ENCODE data around the gene MEGF9.
A peak's percentile ranks its signal among the peaks of the same experiment; 100 is the strongest.

Gene MEGF9

GRCh38 chr9:120608421-120608820, 105.8 kb downstream of the MEGF9 start:
- H3K4me1 ChIP-seq (ENCODE audit: control insufficient read depth, insufficient read depth, low read length, unreplicated experiment): peaks cover 18% of the 10 kb centered on the region
- no peak overlapping the region for H3K4me3 ChIP-seq (ENCODE audit: low read depth, low read length)
- no peak overlapping the region for H3K27ac ChIP-seq (ENCODE audit: low read depth, low read length)
- no peaks in the 10 kb centered on the region for H3K27me3 ChIP-seq (ENCODE audit: insufficient read depth, low read length)
- H2AFZ ChIP-seq (ENCODE audit: low read length, unreplicated experiment): no peak overlapping the region
- no peaks in the 10 kb centered on the region for H3K36me3 ChIP-seq (ENCODE audit: insufficient read depth, low read length)
- no peaks in the 10 kb centered on the region for H3K79me2 ChIP-seq (ENCODE audit: control insufficient read depth, insufficient read depth, low read length, unreplicated experiment)

- no peak overlapping the region for H2AFZ ChIP-seq (ENCODE audit: low read length, unreplicated experiment)
- no peak overlapping the region for H3K27ac ChIP-seq (ENCODE audit: low read depth, low read length)
- peaks cover 5% of the 10 kb centered on the region for H3K4me1 ChIP-seq (ENCODE audit: control insufficient read depth, insufficient read depth, low read length, unreplicated experiment)
- no peaks in the 10 kb centered on the region for H3K36me3 ChIP-seq (ENCODE audit: insufficient read depth, low read length)
- H3K79me2 ChIP-seq (ENCODE audit: control insufficient read depth, insufficient read depth, low read length, unreplicated experiment): no peaks in the 10 kb centered on the region
- H3K27me3 ChIP-seq (ENCODE audit: insufficient read depth, low read length): no peaks in the 10 kb centered on the region
- no peak overlapping the region for H3K4me3 ChIP-seq (ENCODE audit: low read depth, low read length)
These were observed 110.7 kb downstream of the MEGF9 start for GRCh38 chr9:120603591-120603990.

- Histone ChIP-seq H3K4me3 (ENCODE audit: low read depth, low read length) (no peak overlapping the region), H3K27me3 (ENCODE audit: insufficient read depth, low read length) (no peaks in the 10 kb centered on the region), H3K79me2 (ENCODE audit: control insufficient read depth, insufficient read depth, low read length, unreplicated experiment) (no peaks in the 10 kb centered on the region), H3K4me1 (ENCODE audit: control insufficient read depth, insufficient read depth, low read length, unreplicated experiment) (no peaks in the 10 kb centered on the region), H3K36me3 (ENCODE audit: insufficient read depth, low read length) (no peaks in the 10 kb centered on the region), H2AFZ (ENCODE audit: low read length, unreplicated experiment) (no peak overlapping the region), H3K27ac (ENCODE audit: low read depth, low read length) (no peak overlapping the region)
These were observed 111.3 kb downstream of the MEGF9 start for GRCh38 chr9:120603010-120603409.

GRCh38 chr9:120593955-120594277, 120.4 kb downstream of the MEGF9 start:
- H3K36me3 ChIP-seq (ENCODE audit: insufficient read depth, low read length): no peaks in the 10 kb centered on the region
- no peak overlapping the region for H3K27ac ChIP-seq (ENCODE audit: low read depth, low read length)
- H2AFZ ChIP-seq (ENCODE audit: low read length, unreplicated experiment): no peak overlapping the region
- H3K4me3 ChIP-seq (ENCODE audit: low read depth, low read length): no peak overlapping the region
- H3K4me1 ChIP-seq (ENCODE audit: control insufficient read depth, insufficient read depth, low read length, unreplicated experiment): no peaks in the 10 kb centered on the region
- no peaks in the 10 kb centered on the region for H3K27me3 ChIP-seq (ENCODE audit: insufficient read depth, low read length)
- no peaks in the 10 kb centered on the region for H3K79me2 ChIP-seq (ENCODE audit: control insufficient read depth, insufficient read depth, low read length, unreplicated experiment)

GRCh38 chr9:120593250-120593954, 120.9 kb downstream of the MEGF9 start:
- Histone ChIP-seq H3K4me1 (ENCODE audit: control insufficient read depth, insufficient read depth, low read length, unreplicated experiment) (no peaks in the 10 kb centered on the region), H2AFZ (ENCODE audit: low read length, unreplicated experiment) (no peak overlapping the region), H3K4me3 (ENCODE audit: low read depth, low read length) (no peak overlapping the region), H3K27me3 (ENCODE audit: insufficient read depth, low read length) (no peaks in the 10 kb centered on the region), H3K27ac (ENCODE audit: low read depth, low read length) (no peak overlapping the region), H3K79me2 (ENCODE audit: control insufficient read depth, insufficient read depth, low read length, unreplicated experiment) (no peaks in the 10 kb centered on the region), H3K36me3 (ENCODE audit: insufficient read depth, low read length) (no peaks in the 10 kb centered on the region)

GRCh38 chr9:120592210-120592609, 122.1 kb downstream of the MEGF9 start:
- Histone ChIP-seq H3K4me3 (ENCODE audit: low read depth, low read length) (no peak overlapping the region), H3K27ac (ENCODE audit: low read depth, low read length) (no peak overlapping the region), H3K4me1 (ENCODE audit: control insufficient read depth, insufficient read depth, low read length, unreplicated experiment) (no peaks in the 10 kb centered on the region), H3K27me3 (ENCODE audit: insufficient read depth, low read length) (no peaks in the 10 kb centered on the region), H2AFZ (ENCODE audit: low read length, unreplicated experiment) (no peak overlapping the region), H3K79me2 (ENCODE audit: control insufficient read depth, insufficient read depth, low read length, unreplicated experiment) (no peaks in the 10 kb centered on the region), H3K36me3 (ENCODE audit: insufficient read depth, low read length) (no peaks in the 10 kb centered on the region)

GRCh38 chr9:120587328-120587727, 126.9 kb downstream of the MEGF9 start:
- no peak overlapping the region for H3K27ac ChIP-seq (ENCODE audit: low read depth, low read length)
- no peaks in the 10 kb centered on the region for H3K27me3 ChIP-seq (ENCODE audit: insufficient read depth, low read length)
- H3K79me2 ChIP-seq (ENCODE audit: control insufficient read depth, insufficient read depth, low read length, unreplicated experiment): no peaks in the 10 kb centered on the region
- peaks cover 6% of the 10 kb centered on the region for H3K4me1 ChIP-seq (ENCODE audit: control insufficient read depth, insufficient read depth, low read length, unreplicated experiment)
- H3K4me3 ChIP-seq (ENCODE audit: low read depth, low read length): no peak overlapping the region
- no peak overlapping the region for H2AFZ ChIP-seq (ENCODE audit: low read length, unreplicated experiment)
- no peaks in the 10 kb centered on the region for H3K36me3 ChIP-seq (ENCODE audit: insufficient read depth, low read length)

- Histone ChIP-seq H3K27ac (ENCODE audit: low read depth, low read length) (peak overlapping the region; percentile 16; the same call in 1 of the 2 replicates), H3K4me1 (ENCODE audit: control insufficient read depth, insufficient read depth, low read length, unreplicated experiment) (peaks cover 13% of the 10 kb centered on the region), H3K36me3 (ENCODE audit: insufficient read depth, low read length) (no peaks in the 10 kb centered on the region), H2AFZ (ENCODE audit: low read length, unreplicated experiment) (peak overlapping the region; percentile 33), H3K27me3 (ENCODE audit: insufficient read depth, low read length) (no peaks in the 10 kb centered on the region), H3K4me3 (ENCODE audit: low read depth, low read length) (no peak overlapping the region), H3K79me2 (ENCODE audit: control insufficient read depth, insufficient read depth, low read length, unreplicated experiment) (peaks cover 13% of the 10 kb centered on the region)
These were observed 130.3 kb downstream of the MEGF9 start for GRCh38 chr9:120583958-120584369.

GRCh38 chr9:120580051-120580896, 134.0 kb downstream of the MEGF9 start, which contains the start of gene CDK5RAP2:
Gene CDK5RAP2 (minus strand): TSS chr9:120580167. CDS start chr9:120579978, 189 bp downstream.
- Histone ChIP-seq H3K27me3 (ENCODE audit: insufficient read depth, low read length) (no peaks in the 10 kb centered on the region), H3K27ac (ENCODE audit: low read depth, low read length) (peak within 1 kb of the TSS; percentile 56), H2AFZ (ENCODE audit: low read length, unreplicated experiment) (peak within 1 kb of the TSS; percentile 99), H3K79me2 (ENCODE audit: control insufficient read depth, insufficient read depth, low read length, unreplicated experiment) (peaks cover 43% of the 10 kb centered on the region), H3K4me1 (ENCODE audit: control insufficient read depth, insufficient read depth, low read length, unreplicated experiment) (peaks cover 18% of the 10 kb centered on the region), H3K36me3 (ENCODE audit: insufficient read depth, low read length) (no peaks in the 10 kb centered on the region), H3K4me3 (ENCODE audit: low read depth, low read length) (peak within 1 kb of the TSS; percentile 100)

GRCh38 chr9:120579139-120580050, 134.9 kb downstream of the MEGF9 start:
- Histone ChIP-seq H3K27me3 (ENCODE audit: insufficient read depth, low read length) (no peaks in the 10 kb centered on the region), H3K79me2 (ENCODE audit: control insufficient read depth, insufficient read depth, low read length, unreplicated experiment) (peaks cover 48% of the 10 kb centered on the region), H3K4me3 (ENCODE audit: low read depth, low read length) (peak overlapping the region; percentile 100), H3K36me3 (ENCODE audit: insufficient read depth, low read length) (no peaks in the 10 kb centered on the region), H2AFZ (ENCODE audit: low read length, unreplicated experiment) (peak overlapping the region; percentile 98), H3K27ac (ENCODE audit: low read depth, low read length) (peak overlapping the region; percentile 29; the same call in 1 of the 2 replicates), H3K4me1 (ENCODE audit: control insufficient read depth, insufficient read depth, low read length, unreplicated experiment) (peaks cover 18% of the 10 kb centered on the region)

All from ACC112 (cell line).